HCT116 (cell line): ENCODE data around the gene RFXANK. TPM values are rescaled to one million over a fixed set of nuclear protein-coding genes. Genes with fewer than 3 reads are reported as not detected.

Experiments used
- ATAC-seq: fragments of 200-7000 bp; cut with Tn5 transposase; 2 replicates; pipeline ENCODE4 v1.9.1; 2020; ENCODE audit warnings: mild to moderate bottlenecking, moderate library complexity
- BruUV-seq: library from RNA; stranded (reverse); fragments of 400-500 nt; replicated peaks from 2 replicates; lab custom pipeline; 2021; lab: Mats Ljungman, UMichigan
- CTCF ChIA-PET: fragments of 300-600 bp; sonication (Branson Sonifier 250); formaldehyde crosslinking; loops from one replicate; lab custom pipeline; 2021; ENCODE audit warnings: antibody characterized with exemption; lab: Charles Lee
- POLR2A ChIA-PET: fragments of 300-600, 350-600 bp; sonication (Branson Sonifier 250); formaldehyde crosslinking; loops from one replicate; lab custom pipeline; 2021; ENCODE audit warnings: antibody characterized with exemption; lab: Charles Lee
- RAD21 ChIA-PET, 2 experiments: fragments of 300-600 bp; sonication (Branson Sonifier 250); formaldehyde crosslinking; loops; one replicate each; lab custom pipeline; 2023; ENCODE audit warnings: low total read pairs in 2 of 2; ENCODE audit not compliant: uncharacterized antibody in 2 of 2, unreplicated experiment in 2 of 2, low non-redundant PET in 1 of 2; lab: Charles Lee
- DNase-seq: peaks from one replicate; pipeline ENCODE4 v3.0.0-alpha.2; 2010; ENCODE audit warnings: low read depth, low spot score
- H2AFZ ChIP-seq: fragments of 200-600 bp; shearing (Covaris generic), sonication (generic); 2 replicates; pipeline ENCODE4 v1.6.1; 2017; ENCODE audit warnings: low read depth, mixed run types, mixed read lengths, antibody characterized with exemption, low read length; ENCODE audit not compliant: poor library complexity, severe bottlenecking
- H3K27ac ChIP-seq: 2 replicates; pipeline ENCODE4 v1.5.1; 2012; ENCODE audit warnings: low read depth, low read length
- H3K27me3 ChIP-seq: fragments of 200-600 bp; sonication (generic); 2 replicates; pipeline ENCODE4 v1.6.1; 2016; ENCODE audit warnings: mixed run types, low read length, mixed read lengths; ENCODE audit not compliant: insufficient read depth
- H3K36me3 ChIP-seq, 2 experiments: fragments of 200-500 bp in 1 of 2; fragments of 200-600 bp in 1 of 2; sonication (Bioruptor generic) in 1 of 2; sonication (generic) in 1 of 2; 2 replicates each; pipeline versions ENCODE4 v1.5.1 to v1.6.1; 2014 to 2016; ENCODE audit warnings: low read length in 2 of 2, inconsistent platforms in 1 of 2, mixed read lengths in 1 of 2, mixed run types in 1 of 2; ENCODE audit not compliant: insufficient read depth in 2 of 2, control insufficient read depth in 1 of 2
- H3K4me1 ChIP-seq, 2 experiments: fragments of 200-600 bp in 1 of 2; sonication (generic) in 1 of 2; 2 replicates each; pipeline versions ENCODE4 v1.5.1 to v1.6.1; 2012 to 2017; ENCODE audit warnings: low read length in 2 of 2, inconsistent platforms in 1 of 2, mild to moderate bottlenecking in 1 of 2, mixed read lengths in 1 of 2, mixed run types in 1 of 2, moderate library complexity in 1 of 2; ENCODE audit not compliant: insufficient read depth in 2 of 2, control insufficient read depth in 1 of 2
- H3K4me2 ChIP-seq: fragments of 200-600 bp; sonication (generic); 2 replicates; pipeline ENCODE4 v1.6.1; 2017; ENCODE audit warnings: mixed run types, low read length, mixed read lengths
- H3K4me3 ChIP-seq, 2 experiments: fragments of 200-600 bp in 1 of 2; sonication (generic) in 1 of 2; replicated peaks in 1 of 2; 2 replicates each; pipeline ENCODE4 v1.5.1; 2011 to 2016; ENCODE audit warnings: low read length in 2 of 2, control low read depth in 1 of 2, low read depth in 1 of 2, mild to moderate bottlenecking in 1 of 2, mixed read lengths in 1 of 2, mixed run types in 1 of 2
- H3K79me2 ChIP-seq: fragments of 200-600 bp; sonication (generic); 2 replicates; pipeline ENCODE4 v1.6.1; 2017; ENCODE audit warnings: mild to moderate bottlenecking, mixed run types, low read length, moderate library complexity, mixed read lengths; ENCODE audit not compliant: insufficient read depth
- H3K9ac ChIP-seq: fragments of 200-600 bp; sonication (generic); 2 replicates; pipeline ENCODE4 v1.6.1; 2016; ENCODE audit warnings: low read length, mixed read lengths
- H3K9me2 ChIP-seq: fragments of 200-600 bp; sonication (generic), shearing (Covaris generic); 2 replicates; pipeline ENCODE4 v1.6.1; 2017; ENCODE audit warnings: mixed run types, mild to moderate bottlenecking, moderate library complexity; ENCODE audit not compliant: insufficient read depth
- H3K9me3 ChIP-seq, 2 experiments: fragments of 200-500 bp in 1 of 2; fragments of 200-600 bp in 1 of 2; sonication (Bioruptor generic) in 1 of 2; sonication (generic) in 1 of 2; 2 replicates each; pipeline ENCODE4 v1.6.1; 2014 to 2017; ENCODE audit warnings: low read length in 2 of 2, mixed read lengths in 2 of 2, inconsistent platforms in 1 of 2, low read depth in 1 of 2, mild to moderate bottlenecking in 1 of 2, mixed run types in 1 of 2, moderate library complexity in 1 of 2; ENCODE audit not compliant: control insufficient read depth in 1 of 2, insufficient read depth in 1 of 2
- H4K20me1 ChIP-seq: fragments of 200-600 bp; sonication (generic), shearing (Covaris generic); 2 replicates; pipeline ENCODE4 v1.6.1; 2017; ENCODE audit warnings: mixed run types, mild to moderate bottlenecking, moderate library complexity; ENCODE audit not compliant: insufficient read depth
- ELF1 ChIP-seq: IDR thresholded peaks from 2 replicates; pipeline ENCODE4 v1.6.1; 2012; ENCODE audit warnings: low read depth, borderline replicate concordance
- EZH2phosphoT487 ChIP-seq: fragments of 200-600 bp; IDR thresholded peaks from 2 replicates; pipeline ENCODE4 v1.6.1; 2018; ENCODE audit warnings: antibody characterized with exemption, borderline replicate concordance
- POLR2A ChIP-seq: IDR thresholded peaks from 2 replicates; pipeline ENCODE4 v1.7.0; 2011; ENCODE audit warnings: borderline replicate concordance; ENCODE audit not compliant: insufficient read depth, insufficient read length; ENCODE audit errors: extremely low read depth
- RAD21 ChIP-seq: IDR thresholded peaks from 2 replicates; pipeline ENCODE4 v1.6.1; 2012; ENCODE audit warnings: low read depth, mild to moderate bottlenecking
- SIN3A ChIP-seq: IDR thresholded peaks from 2 replicates; pipeline ENCODE4 v1.6.1; 2012; ENCODE audit warnings: low read depth
- SP1 ChIP-seq: IDR thresholded peaks from 2 replicates; pipeline ENCODE4 v1.6.1; 2012; ENCODE audit warnings: low read depth
- SRF ChIP-seq: IDR thresholded peaks from 2 replicates; pipeline ENCODE4 v1.6.1; 2012; ENCODE audit warnings: low read depth
- TCF7L2 ChIP-seq: IDR thresholded peaks from 2 replicates; pipeline ENCODE4 v1.7.0; 2011; ENCODE audit warnings: borderline replicate concordance, inconsistent platforms; ENCODE audit not compliant: insufficient read depth, insufficient read length; ENCODE audit errors: extremely low read depth
- YY1 ChIP-seq: IDR thresholded peaks from 2 replicates; pipeline ENCODE4 v1.6.1; 2011; ENCODE audit warnings: low read length, low read depth, moderate library complexity, mild to moderate bottlenecking; ENCODE audit not compliant: insufficient replicate concordance; ENCODE audit errors: extremely low read depth
- ZFX ChIP-seq: fragments of 450-650 bp; IDR thresholded peaks from 2 replicates; pipeline ENCODE4 v1.6.1; 2017
- ZNF274 ChIP-seq: fragments of 200-500 bp; sonication (Bioruptor generic); IDR thresholded peaks from 2 replicates; pipeline ENCODE4 v1.6.1; 2014; ENCODE audit warnings: mild to moderate bottlenecking, low read depth, low read length, inconsistent platforms
- intact Hi-C: fragments of 100-400 bp; cut with micrococcal nuclease; formaldehyde crosslinking; loops from 2 replicates; pipeline ENCODE4 v1.10.0; 2022
- total RNA-seq: library from RNA; stranded (reverse); gene quantifications from one replicate; pipeline ENCODE4 v1.2.1, GENCODE V29; 2021; ENCODE audit not compliant: unreplicated experiment
- TF ChIP-seq, protein P1 (sequence below): IDR thresholded peaks from 2 replicates; pipeline ENCODE4 v1.6.1; 2011; ENCODE audit warnings: mild to moderate bottlenecking, low read length, moderate library complexity; ENCODE audit not compliant: insufficient replicate concordance; ENCODE audit errors: extremely low read depth
- TF ChIP-seq, protein P2 (sequence below), 3 experiments: fragments of 200-600 bp in 1 of 3; sonication (generic) in 1 of 3; IDR thresholded peaks in 2 of 3; conservative IDR thresholded peaks in 1 of 3; 2 replicates each; pipeline ENCODE4 v1.5.1; 2012 to 2017; ENCODE audit warnings: low read depth in 2 of 3, low read length in 2 of 3, antibody characterized with exemption in 1 of 3, borderline replicate concordance in 1 of 3, control low read depth in 1 of 3, mild to moderate bottlenecking in 1 of 3, mixed read lengths in 1 of 3, mixed run types in 1 of 3, moderate library complexity in 1 of 3; ENCODE audit not compliant: insufficient read depth in 1 of 3

Gene RFXANK
- total RNA-seq, 1 experiment from 2014 or later, result 78.9 TPM

DNA sequence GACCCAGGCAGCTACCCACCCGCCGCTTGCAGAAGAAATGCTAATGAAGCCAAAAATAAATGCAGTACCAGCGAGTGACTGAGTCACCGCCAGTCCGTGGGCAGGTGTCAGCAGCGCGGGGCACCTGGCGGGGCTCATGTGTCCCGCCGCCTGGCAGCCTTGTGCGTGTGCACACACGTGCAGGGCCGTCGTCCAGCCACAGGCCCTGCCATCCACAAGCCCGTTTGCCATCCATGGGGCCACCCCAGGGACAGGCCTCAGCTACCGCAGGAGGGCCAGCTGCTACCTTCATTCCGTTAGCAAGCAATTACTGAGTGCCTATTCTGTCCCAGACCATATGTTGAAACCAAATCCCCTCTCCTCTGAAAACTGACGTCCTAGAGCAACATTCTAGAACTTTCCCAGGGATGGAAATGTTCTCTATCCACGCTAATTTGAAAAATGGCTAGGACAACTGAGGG, 40.2 kb downstream of the RFXANK start:
- Histone ChIP-seq H3K4me2 (no peak overlapping the region), H4K20me1 (no peaks in the 10 kb centered on the region), H3K9me3 (peaks cover 10 to 21% of the 10 kb centered on the region in 2 experiments; a peak in 3 of 4 replicates), H3K36me3 (no peaks in the 10 kb centered on the region), H3K9me2 (no peaks in the 10 kb centered on the region), H3K9ac (no peak overlapping the region), H3K4me3 (no peak overlapping the region), H2AFZ (no peak overlapping the region)
- ChIA-PET POLR2A (interaction anchor here (1.0 kb wide), 1 partner anchor 29 kb away, joined by 3 read pairs; the partner anchor contains the start of gene NR2C2AP), RAD21 (no interaction called here)
- no peak for ATAC-seq
- no TSS peak for BruUV-seq
- DNase-seq, result no peak
- TF ChIP-seq SIN3A (no peak), POLR2A (no peak), YY1 (no peak), SP1 (no peak), ZNF274 (no peak), ZFX (no peak), EZH2phosphoT487 (no peak), RAD21 (no peak), TCF7L2 (no peak), SRF (no peak), ELF1 (no peak)
- TF ChIP-seq, protein P1, sequence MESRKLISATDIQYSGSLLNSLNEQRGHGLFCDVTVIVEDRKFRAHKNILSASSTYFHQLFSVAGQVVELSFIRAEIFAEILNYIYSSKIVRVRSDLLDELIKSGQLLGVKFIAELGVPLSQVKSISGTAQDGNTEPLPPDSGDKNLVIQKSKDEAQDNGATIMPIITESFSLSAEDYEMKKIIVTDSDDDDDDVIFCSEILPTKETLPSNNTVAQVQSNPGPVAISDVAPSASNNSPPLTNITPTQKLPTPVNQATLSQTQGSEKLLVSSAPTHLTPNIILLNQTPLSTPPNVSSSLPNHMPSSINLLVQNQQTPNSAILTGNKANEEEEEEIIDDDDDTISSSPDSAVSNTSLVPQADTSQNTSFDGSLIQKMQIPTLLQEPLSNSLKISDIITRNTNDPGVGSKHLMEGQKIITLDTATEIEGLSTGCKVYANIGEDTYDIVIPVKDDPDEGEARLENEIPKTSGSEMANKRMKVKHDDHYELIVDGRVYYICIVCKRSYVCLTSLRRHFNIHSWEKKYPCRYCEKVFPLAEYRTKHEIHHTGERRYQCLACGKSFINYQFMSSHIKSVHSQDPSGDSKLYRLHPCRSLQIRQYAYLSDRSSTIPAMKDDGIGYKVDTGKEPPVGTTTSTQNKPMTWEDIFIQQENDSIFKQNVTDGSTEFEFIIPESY, result no peak
- TF ChIP-seq, protein P2, sequence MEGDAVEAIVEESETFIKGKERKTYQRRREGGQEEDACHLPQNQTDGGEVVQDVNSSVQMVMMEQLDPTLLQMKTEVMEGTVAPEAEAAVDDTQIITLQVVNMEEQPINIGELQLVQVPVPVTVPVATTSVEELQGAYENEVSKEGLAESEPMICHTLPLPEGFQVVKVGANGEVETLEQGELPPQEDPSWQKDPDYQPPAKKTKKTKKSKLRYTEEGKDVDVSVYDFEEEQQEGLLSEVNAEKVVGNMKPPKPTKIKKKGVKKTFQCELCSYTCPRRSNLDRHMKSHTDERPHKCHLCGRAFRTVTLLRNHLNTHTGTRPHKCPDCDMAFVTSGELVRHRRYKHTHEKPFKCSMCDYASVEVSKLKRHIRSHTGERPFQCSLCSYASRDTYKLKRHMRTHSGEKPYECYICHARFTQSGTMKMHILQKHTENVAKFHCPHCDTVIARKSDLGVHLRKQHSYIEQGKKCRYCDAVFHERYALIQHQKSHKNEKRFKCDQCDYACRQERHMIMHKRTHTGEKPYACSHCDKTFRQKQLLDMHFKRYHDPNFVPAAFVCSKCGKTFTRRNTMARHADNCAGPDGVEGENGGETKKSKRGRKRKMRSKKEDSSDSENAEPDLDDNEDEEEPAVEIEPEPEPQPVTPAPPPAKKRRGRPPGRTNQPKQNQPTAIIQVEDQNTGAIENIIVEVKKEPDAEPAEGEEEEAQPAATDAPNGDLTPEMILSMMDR (IDR thresholded peaks at IDR 0.05 in 2 of 3, conservative IDR thresholded peaks at IDR 0.05 in 1 of 3; ENCODE audit: borderline replicate concordance in 1 of 3, insufficient read depth in 1 of 3, low read depth in 2 of 3, low read length in 2 of 3), result no peak
- TF ChIP-seq, all 23 proteins: peak for 0
- Histone ChIP-seq H3K4me1 (no peaks in the 10 kb centered on the region), H3K27ac (no peak overlapping the region), H3K27me3 (peaks cover 6% of the 10 kb centered on the region; the same call in 1 of the 2 replicates), H3K79me2 (no peaks in the 10 kb centered on the region)
- intact Hi-C loops, result no loop called here
- CTCF ChIA-PET, result no interaction called here
